GM18526 (cell line): Measurements from ENCODE around the gene GORASP1.

Experiments used
- POLR2A ChIP-seq: IDR thresholded peaks from 3 replicates; pipeline ENCODE4 v1.6.1; 2011; ENCODE audit not compliant: insufficient read length; ENCODE audit errors: extremely low read depth

Gene GORASP1

DNA sequence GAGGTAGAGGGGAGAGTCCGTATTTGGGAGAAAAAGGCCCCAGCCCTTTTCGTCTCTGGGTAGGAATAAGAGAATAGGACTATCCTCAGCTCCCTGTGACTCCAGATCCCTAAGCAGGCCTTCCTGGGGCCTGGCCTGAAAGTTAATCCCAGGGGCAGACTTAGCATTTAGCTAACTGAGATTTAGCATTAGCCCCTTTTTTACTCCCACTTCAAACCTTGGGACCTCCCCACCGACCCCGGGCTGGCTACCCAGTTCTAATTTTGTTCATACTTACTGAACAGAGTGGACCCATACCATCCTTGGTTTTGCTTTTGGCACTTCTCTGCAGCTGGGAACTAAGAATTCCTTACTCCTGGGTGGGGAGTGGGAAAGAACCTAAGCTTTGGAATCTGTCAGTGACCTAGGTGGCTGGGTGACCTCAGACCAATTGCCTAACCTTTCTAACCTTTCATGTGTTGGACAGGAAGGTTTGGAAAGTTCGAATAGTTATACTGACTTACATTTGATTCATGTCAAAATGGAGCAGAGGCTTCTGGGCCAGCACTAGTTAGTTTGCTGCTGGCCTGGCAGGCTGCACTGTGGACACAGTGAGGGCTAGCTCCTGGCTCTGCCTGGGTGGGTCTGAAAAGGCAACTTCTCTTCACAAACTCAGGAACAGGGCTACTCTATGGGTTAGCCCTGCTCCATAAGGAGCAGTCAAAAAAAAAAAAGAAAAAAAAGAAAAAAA lies 11.7 kb upstream of the GORASP1 start:
- TF ChIP-seq POLR2A, result no peak

- no peak for TF ChIP-seq POLR2A
Measured at GRCh38 chr3:39118079-39118478, 10.7 kb upstream of the GORASP1 start.

DNA sequence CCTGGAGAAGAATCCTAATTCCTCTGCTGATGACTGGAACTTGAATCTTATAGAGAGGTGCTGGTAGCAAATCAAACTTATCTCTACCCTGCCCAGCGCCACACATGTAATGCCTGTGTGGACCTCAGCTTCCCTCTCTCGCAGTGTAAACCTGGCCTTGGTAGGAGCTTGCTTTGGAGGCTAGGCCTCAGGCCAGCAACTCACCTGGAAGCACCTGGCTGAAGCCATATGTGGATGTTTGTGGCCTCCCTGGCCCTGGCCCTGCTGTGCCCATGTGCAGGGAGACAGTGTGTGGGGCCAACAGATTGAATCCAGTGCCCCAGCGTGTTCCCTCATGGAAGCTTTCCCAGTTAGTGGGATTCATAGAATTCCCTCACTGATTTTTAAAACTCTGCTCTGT lies 8.4 kb upstream of the GORASP1 start:
- no peak for TF ChIP-seq POLR2A

- no peak for TF ChIP-seq POLR2A
Measured at GRCh38 chr3:39114456-39114855, 7.0 kb upstream of the GORASP1 start.

DNA sequence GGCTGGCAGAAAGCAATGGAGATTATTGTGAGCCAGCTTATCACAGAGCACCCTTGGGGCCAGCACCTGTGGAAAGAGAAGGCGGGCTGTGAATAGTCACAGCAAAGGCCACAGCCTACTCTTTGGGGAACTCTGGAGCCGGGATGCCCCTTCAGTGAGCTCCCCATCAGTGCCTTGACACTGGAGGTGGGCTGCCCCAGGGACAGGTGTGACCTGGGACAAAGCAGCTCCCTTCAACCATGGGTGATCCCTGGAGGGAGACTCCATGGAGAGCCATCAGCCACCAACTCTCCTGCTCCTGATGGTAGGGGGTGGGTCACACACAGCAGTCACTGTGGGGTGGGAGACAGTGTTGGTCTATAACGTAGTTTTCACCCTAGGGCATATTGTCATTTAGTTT lies 5.9 kb upstream of the GORASP1 start:
- no peak for TF ChIP-seq POLR2A

- no peak for TF ChIP-seq POLR2A
Measured at GRCh38 chr3:39112535-39112934, 5.1 kb upstream of the GORASP1 start.

DNA sequence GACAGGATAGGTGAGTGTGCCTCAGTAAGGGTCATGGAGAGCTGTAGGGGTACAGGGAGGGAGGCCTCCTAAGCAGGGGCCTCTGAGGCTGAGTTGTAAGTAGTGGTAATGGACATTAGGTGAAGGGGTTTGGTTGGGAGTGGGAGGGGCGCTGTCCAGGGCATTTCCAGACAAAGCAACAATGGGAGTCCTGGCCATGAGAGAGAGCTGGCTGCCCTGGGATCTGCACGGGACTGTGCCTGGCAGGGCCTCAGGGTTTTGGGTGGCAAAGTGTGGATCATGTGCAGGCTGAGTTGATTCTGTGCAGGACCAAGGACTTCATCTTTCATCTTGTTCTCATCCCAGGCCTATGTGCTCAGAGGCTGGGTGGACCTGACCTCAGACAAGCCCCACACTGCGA lies 4.7 kb upstream of the GORASP1 start:
- TF ChIP-seq POLR2A, result no peak

DNA sequence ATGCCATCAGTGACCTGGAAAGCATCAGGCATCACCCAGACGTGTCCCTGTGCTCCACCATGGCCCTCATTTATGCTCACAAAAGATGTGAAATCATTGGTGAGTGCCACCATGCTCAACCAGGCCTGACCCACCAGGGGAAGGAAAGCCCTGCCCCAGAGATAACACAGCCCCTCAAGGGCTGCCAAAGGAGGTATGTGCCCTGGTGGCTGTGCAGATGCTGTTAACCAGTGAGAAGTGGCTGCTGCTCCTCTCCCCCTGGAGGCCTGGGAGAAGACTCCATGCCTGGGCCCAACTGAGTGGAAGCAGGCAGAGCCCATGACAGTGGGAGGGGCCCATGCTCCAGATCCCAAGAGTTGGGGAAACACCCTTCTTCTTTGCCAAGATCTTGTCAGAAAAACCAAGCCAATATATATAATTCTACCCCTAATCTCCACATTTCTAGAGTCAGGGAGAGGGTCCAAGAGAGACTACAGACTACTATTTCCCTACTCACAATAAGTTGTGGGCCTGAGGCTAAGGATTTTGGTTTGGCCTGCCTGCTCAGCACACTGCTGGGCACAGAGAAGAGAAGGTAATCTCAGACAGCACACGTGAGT lies 2.7 kb upstream of the GORASP1 start:
- TF ChIP-seq POLR2A, result no peak

GRCh38 chr3:39109086-39109485 lies 1.7 kb upstream of the GORASP1 start:
- no peak for TF ChIP-seq POLR2A

- TF ChIP-seq POLR2A, result no peak
Measured at GRCh38 chr3:39108200-39108710, 828 bp upstream of the GORASP1 start.

GRCh38 chr3:39106851-39107387 lies 508 bp downstream of the GORASP1 start:
- no peak for TF ChIP-seq POLR2A

GRCh38 chr3:39106281-39106811 lies 1.1 kb downstream of the GORASP1 start:
- no peak for TF ChIP-seq POLR2A

DNA sequence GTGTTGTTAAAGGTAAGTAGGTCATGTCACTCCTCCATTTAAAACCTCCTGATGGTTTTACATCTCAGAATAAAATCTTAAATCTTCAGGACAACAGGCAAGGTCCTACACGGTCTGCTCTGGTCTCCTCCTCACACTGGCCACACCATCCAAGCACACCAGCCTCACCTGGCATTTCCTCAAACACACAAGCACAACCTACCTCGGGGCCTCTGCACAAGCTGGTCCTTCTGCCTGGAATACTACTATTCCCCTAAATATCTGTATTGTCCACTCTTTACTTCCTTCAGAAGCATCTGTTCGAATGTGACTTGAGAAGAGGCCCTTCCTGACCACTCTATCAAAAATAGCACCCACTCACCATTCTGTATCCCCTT lies 1.8 kb downstream of the GORASP1 start:
- TF ChIP-seq POLR2A, result no peak

- TF ChIP-seq POLR2A, result no peak
Measured at GRCh38 chr3:39104961-39105686, 2.3 kb downstream of the GORASP1 start.

- no peak for TF ChIP-seq POLR2A
Measured at GRCh38 chr3:39103791-39104552, 3.5 kb downstream of the GORASP1 start.
